Measurements from ENCODE around the gene SIX2. TPM values are rescaled to one million over a fixed set of nuclear protein-coding genes. Genes with fewer than 3 reads are reported as not detected.

The SIX2 gene
- total and polyA plus RNA-seq, 2 of the 8 experiments (the other 6 are each of a cell fraction or from before 2014, with no cell fraction given), result 0.47 to 1.0 TPM

- no peak for TF ChIP-seq KDM5A (IDR thresholded peaks at IDR 0.05; ENCODE audit: low read length)
- no peak for TF ChIP-seq CTCF (IDR thresholded peaks at IDR 0.05; ENCODE audit: control extremely low read depth in 1 of 3, insufficient read depth in 1 of 3, low read depth in 1 of 3, low read length in 3 of 3)
- TF ChIP-seq POLR2AphosphoS5 (IDR thresholded peaks at IDR 0.05; ENCODE audit: low read depth, low read length), result no peak
Measured at GRCh38 chr2:44979581-44979980, 29.7 kb downstream of the SIX2 start (continued).
